ENCODE data around the gene ZNF678. TPM values are rescaled to one million over a fixed set of nuclear protein-coding genes. Genes with fewer than 3 reads are reported as not detected.
"Not testable (repeated sequence)": the region's sequence is repeated elsewhere in the genome, so short reads cannot be mapped to it uniquely, and the experiment has no call there.

Gene ZNF678
- total and polyA plus RNA-seq, 9 of the 15 experiments (the other 6 are each of a cell fraction or from before 2014, with no cell fraction given) = 3.0 to 16.8 (median 8.0) TPM

GRCh38 chr1:227606271-227606670, 42.9 kb downstream of the ZNF678 start:
- H3K36me3 ChIP-seq (ENCODE audit: control insufficient read depth, insufficient read depth, low read length); in situ Hi-C loops (cut with MboI); CTCF ChIA-PET (ENCODE audit: low intra/inter-chr PET ratio); DNase-seq (ENCODE audit: extremely low read depth in 1 of 4, low spot score in 3 of 4); ATAC-seq; intact Hi-C loops (cut with micrococcal nuclease); BruUV-seq (replicated peaks); H3K79me2 ChIP-seq (ENCODE audit: control insufficient read depth, insufficient read depth, low read length); H3K27ac ChIP-seq (ENCODE audit: extremely low read depth, low read depth, low read length); H3K9me3 ChIP-seq (replicated peaks; ENCODE audit: control insufficient read depth, insufficient read depth, low read depth, low read length); H3K9me1 ChIP-seq (ENCODE audit: control insufficient read depth, insufficient read depth, low read length); H4K20me1 ChIP-seq (replicated peaks; ENCODE audit: control insufficient read depth, insufficient read depth, low read length); FAIRE-seq; H2AFZ ChIP-seq (ENCODE audit: low read depth, low read length); H3K27me3 ChIP-seq (ENCODE audit: control insufficient read depth in 2 of 2, insufficient read depth in 2 of 2, low read length in 2 of 2); H3K9ac ChIP-seq (ENCODE audit: insufficient read depth in 1 of 2, low read depth in 2 of 2, low read length in 2 of 2); POLR2A ChIA-PET; H3K4me2 ChIP-seq (ENCODE audit: insufficient read depth, low read length); H3K4me3 ChIP-seq; H3K4me1 ChIP-seq (replicated peaks in 1 of 2; ENCODE audit: control insufficient read depth in 2 of 2, insufficient read depth in 2 of 2, low read length in 2 of 2): not testable (repeated sequence)
- WGBS (ENCODE audit: insufficient coverage, low coverage, missing lambda C conversion rate) = 72% methylated on average over 9 of the region's 9 CpGs

- BruUV-seq (replicated peaks) = no TSS peak
- DNase-seq (ENCODE audit: extremely low read depth in 1 of 4, low spot score in 3 of 4) = no peak
- CTCF ChIA-PET (ENCODE audit: low intra/inter-chr PET ratio) = no interaction called here
- Histone ChIP-seq H3K36me3 (ENCODE audit: control insufficient read depth, insufficient read depth, low read length) (no peaks in the 10 kb centered on the region), H4K20me1 (replicated peaks; ENCODE audit: control insufficient read depth, insufficient read depth, low read length) (no peaks in the 10 kb centered on the region), H2AFZ (ENCODE audit: low read depth, low read length) (no peak overlapping the region), H3K27me3 (ENCODE audit: control insufficient read depth in 2 of 2, insufficient read depth in 2 of 2, low read length in 2 of 2) (no peaks in the 10 kb centered on the region), H3K9me1 (ENCODE audit: control insufficient read depth, insufficient read depth, low read length) (no peaks in the 10 kb centered on the region), H3K27ac (ENCODE audit: extremely low read depth, low read depth, low read length) (no peak overlapping the region), H3K4me1 (replicated peaks in 1 of 2; ENCODE audit: control insufficient read depth in 2 of 2, insufficient read depth in 2 of 2, low read length in 2 of 2) (no peaks in the 10 kb centered on the region; a peak in 1 of 5 replicates), H3K9ac (ENCODE audit: insufficient read depth in 1 of 2, low read depth in 2 of 2, low read length in 2 of 2) (no peak overlapping the region), H3K9me3 (replicated peaks; ENCODE audit: control insufficient read depth, insufficient read depth, low read depth, low read length) (no peaks in the 10 kb centered on the region), H3K79me2 (ENCODE audit: control insufficient read depth, insufficient read depth, low read length) (peaks cover 4% of the 10 kb centered on the region; the same call in 1 of the 3 replicates), H3K4me3 (no peak overlapping the region), H3K4me2 (ENCODE audit: insufficient read depth, low read length) (no peak overlapping the region)
- no peak for FAIRE-seq
- POLR2A ChIA-PET = no interaction called here
- in situ Hi-C loops (cut with MboI) = no loop called here
- WGBS (ENCODE audit: insufficient coverage, low coverage, missing lambda C conversion rate) = 69% methylated on average over 3 of the region's 3 CpGs
- no peak for ATAC-seq
- no peak for TF ChIP-seq POLR3A (IDR thresholded peaks at IDR 0.05; ENCODE audit: borderline replicate concordance, extremely low read depth, insufficient read depth, insufficient read length)
- intact Hi-C loops (cut with micrococcal nuclease) = no loop called here
These were observed 44.1 kb downstream of the ZNF678 start for GRCh38 chr1:227607336-227607898.

All from K562 (cell line).